Transverse colon (tissue), 4 donors: ENCODE data around the gene VTI1A. TPM values are rescaled to one million over a fixed set of nuclear protein-coding genes. Genes with fewer than 3 reads are reported as not detected.

Experiments
- DNase-seq: peaks from one replicate; pipeline ENCODE4 v3.0.0-alpha.2; 2019
- H3K27ac ChIP-seq, 4 donors: fragments of 200-600 bp; sonication (generic); 2 replicates each; pipeline ENCODE4 v1.5.1; 2016 to 2018; ENCODE audit warnings: inconsistent platforms in 4 of 4
- H3K27me3 ChIP-seq: fragments of 200-600 bp; sonication (generic); 2 replicates; pipeline ENCODE4 v1.5.1; 2017; ENCODE audit warnings: inconsistent platforms
- H3K36me3 ChIP-seq, 4 donors: fragments of 200-600 bp; sonication (generic); 2 replicates each; pipeline ENCODE4 v1.5.1; 2017 to 2019; ENCODE audit warnings: inconsistent platforms in 4 of 4
- H3K4me1 ChIP-seq, 4 donors: fragments of 200-600 bp; sonication (generic); 2 replicates each; pipeline ENCODE4 v1.5.1; 2017 to 2020; ENCODE audit warnings: inconsistent platforms in 4 of 4
- H3K4me3 ChIP-seq, 4 donors: fragments of 200-600 bp; sonication (generic); 1 replicate in 1 of 4; 2 replicates in 3 of 4; pipeline versions ENCODE4 v1.5.1 to v1.6.1; 2017 to 2019; ENCODE audit warnings: inconsistent platforms in 4 of 4
- H3K9me3 ChIP-seq, 2 donors: fragments of 200-600 bp; sonication (generic); 2 replicates each; pipeline ENCODE4 v1.5.1; 2017 to 2019; ENCODE audit warnings: inconsistent platforms in 2 of 2
- CTCF ChIP-seq, 5 experiments: fragments of 200-600 bp in 3 of 5; fragments of 450-650 bp in 2 of 5; sonication (generic) in 3 of 5; IDR thresholded peaks; 1 replicate in 2 of 5; 2 replicates in 3 of 5; pipeline ENCODE4 v1.5.1; 2016 to 2017; ENCODE audit warnings: antibody characterized with exemption in 5 of 5, inconsistent platforms in 3 of 5, mild to moderate bottlenecking in 2 of 5, moderate library complexity in 1 of 5
- EP300 ChIP-seq: sonication (generic); formaldehyde crosslinking; IDR thresholded peaks from one replicate; pipeline ENCODE4 v1.6.1; 2017; ENCODE audit warnings: antibody characterized with exemption, low read depth
- POLR2A ChIP-seq: fragments of 450-650 bp; IDR thresholded peaks from one replicate; pipeline ENCODE4 v1.6.1; 2016; ENCODE audit warnings: antibody characterized with exemption, mild to moderate bottlenecking, moderate library complexity
- POLR2AphosphoS5 ChIP-seq, 3 donors: sonication (generic); formaldehyde crosslinking; IDR thresholded peaks; one replicate each; pipeline ENCODE4 v1.6.1; 2016; ENCODE audit warnings: antibody characterized with exemption in 3 of 3
- WGBS, 2 donors: methylation state at CpG; one replicate each; pipeline ENCODE4 v1.1.5; 2018; ENCODE audit warnings: low coverage in 1 of 2; 5-methylcytosine and 5-hydroxymethylcytosine counted together
- in situ Hi-C, 4 donors: fragments of 200-750 bp; cut with MboI; loops; one replicate each; pipeline versions ENCODE4 v1.15.0 to v1.15.1; 2017; ENCODE audit warnings: low sequenced_read_pairs in 3 of 4, low pct_ligation_motif_present in 1 of 4, low pct_unique_long_range_greater_than_20kb in 1 of 4
- intact Hi-C: fragments of 100-400 bp; cut with DNase I; formaldehyde crosslinking; loops from one replicate; pipeline ENCODE4 v1.15.1; 2023; ENCODE audit warnings: low total_unique reads
- total RNA-seq, 4 donors: library from RNA; depleted of rRNA; stranded (reverse); fragments of >200 nt; gene quantifications; one replicate each; pipeline ENCODE4 v1.1.0, GENCODE V29; 2016

VTI1A gene
- total RNA-seq, 4 donors from 2014 or later: 65.8 to 211 (median 149) TPM

GRCh38 chr10:112761256-112761655 is 314.2 kb downstream of the VTI1A start:
- Histone ChIP-seq H3K9me3 (no peaks in the 10 kb centered on the region), H3K27me3 (no peaks in the 10 kb centered on the region), H3K27ac (no peak overlapping the region), H3K4me3 (no peak overlapping the region), H3K36me3 (no peaks in the 10 kb centered on the region), H3K4me1 (no peaks in the 10 kb centered on the region)
- no peak for TF ChIP-seq CTCF (IDR thresholded peaks at IDR 0.05)
- TF ChIP-seq POLR2AphosphoS5 (IDR thresholded peaks at IDR 0.05): no peak
- no peak for TF ChIP-seq EP300
- TF ChIP-seq POLR2A: no peak
- no peak for DNase-seq
- in situ Hi-C loops (no loop called here), intact Hi-C loops (no loop called here)
- WGBS, 2 donors: 45 to 53% methylated on average over 3 of the region's 3 CpGs

- Histone ChIP-seq H3K9me3 (no peaks in the 10 kb centered on the region), H3K4me3 (no peak overlapping the region), H3K36me3 (no peaks in the 10 kb centered on the region), H3K27ac (no peak overlapping the region), H3K27me3 (no peaks in the 10 kb centered on the region), H3K4me1 (no peaks in the 10 kb centered on the region)
- TF ChIP-seq CTCF (IDR thresholded peaks at IDR 0.05) (no peak), POLR2AphosphoS5 (IDR thresholded peaks at IDR 0.05) (no peak), EP300 (no peak), POLR2A (no peak)
- in situ Hi-C loops (no loop called here), intact Hi-C loops (no loop called here)
- WGBS, 2 donors: 97 to 98% methylated on average over 5 to 11 of the region's 11 CpGs
- no peak for DNase-seq
Measured at GRCh38 chr10:112763916-112764520, 317.0 kb downstream of the VTI1A start.

- intact Hi-C loops: no loop called here
- Histone ChIP-seq H3K9me3 (no peaks in the 10 kb centered on the region), H3K27me3 (no peaks in the 10 kb centered on the region), H3K4me1 (no peaks in the 10 kb centered on the region), H3K36me3 (no peaks in the 10 kb centered on the region), H3K27ac (no peak overlapping the region), H3K4me3 (no peak overlapping the region)
- no peak for DNase-seq
- in situ Hi-C loops: no loop called here
- no peak for TF ChIP-seq POLR2A
- WGBS, 2 donors: 86 to 91% methylated on average over 1 to 5 of the region's 5 CpGs
Measured at GRCh38 chr10:112765717-112766235, 318.8 kb downstream of the VTI1A start.

GRCh38 chr10:112766636-112767035 is 319.6 kb downstream of the VTI1A start:
- H3K36me3 ChIP-seq: no peaks in the 10 kb centered on the region
- intact Hi-C loops: no loop called here
- H3K9me3 ChIP-seq: no peaks in the 10 kb centered on the region
- H3K27me3 ChIP-seq: no peaks in the 10 kb centered on the region
- no peaks in the 10 kb centered on the region for H3K4me1 ChIP-seq
- no peak overlapping the region for H3K4me3 ChIP-seq
- no peak for DNase-seq
- H3K27ac ChIP-seq: no peak overlapping the region
- TF ChIP-seq EP300 (no peak), POLR2AphosphoS5 (IDR thresholded peaks at IDR 0.05) (no peak), CTCF (IDR thresholded peaks at IDR 0.05) (no peak), POLR2A (no peak)
- WGBS, 2 donors: 68 to 92% methylated on average over 2 of the region's 2 CpGs
- in situ Hi-C loops: no loop called here

GRCh38 chr10:112767156-112767555 is 320.1 kb downstream of the VTI1A start:
- TF ChIP-seq EP300 (no peak), CTCF (IDR thresholded peaks at IDR 0.05) (no peak), POLR2AphosphoS5 (IDR thresholded peaks at IDR 0.05) (no peak), POLR2A (no peak)
- WGBS, 2 donors: 69 to 100% methylated on average over 2 of the region's 2 CpGs
- H3K27me3 ChIP-seq: no peaks in the 10 kb centered on the region
- no peak overlapping the region for H3K27ac ChIP-seq
- intact Hi-C loops (no loop called here), in situ Hi-C loops (no loop called here)
- H3K36me3 ChIP-seq: no peaks in the 10 kb centered on the region
- no peak overlapping the region for H3K4me3 ChIP-seq
- DNase-seq: no peak
- H3K9me3 ChIP-seq: no peaks in the 10 kb centered on the region
- no peaks in the 10 kb centered on the region for H3K4me1 ChIP-seq
